ENCODE measurements around the gene ATP2A2. TPM values are rescaled to one million over a fixed set of nuclear protein-coding genes. Genes with fewer than 3 reads are reported as not detected.

Gene ATP2A2
- total RNA-seq, 4 donors from 2014 or later = 128 to 185 (median 178) TPM

DNA sequence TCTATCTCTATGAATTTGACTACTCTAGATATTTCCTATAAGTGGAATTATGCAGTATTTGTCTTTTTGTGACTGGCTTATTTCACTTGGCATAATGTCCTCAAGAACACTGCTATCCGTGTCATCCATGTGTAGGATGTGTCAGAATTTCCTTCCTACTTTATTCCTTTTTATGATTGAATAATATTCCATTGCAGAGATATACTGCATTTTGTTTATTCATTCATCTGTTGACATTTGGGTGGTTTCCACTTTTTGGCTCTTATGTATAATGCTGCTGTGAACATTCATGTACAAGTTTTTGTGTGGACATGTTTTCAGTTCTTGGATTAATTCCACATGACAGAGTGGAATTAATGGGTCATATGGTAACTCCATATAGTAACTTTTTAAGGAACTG, 45.7 kb upstream of the ATP2A2 start:
- peak overlapping the region in 2 of 4 donors; percentile 37 to 63 for H3K27ac ChIP-seq
- H3K27me3 ChIP-seq = no peaks in the 10 kb centered on the region
- no peaks in the 10 kb centered on the region for H3K36me3 ChIP-seq
- peaks cover 0 to 20% (median 5%) of the 10 kb centered on the region in 4 donors for H3K4me1 ChIP-seq
- WGBS, 2 donors (ENCODE audit: low coverage in 1 of 2) = 77 to 80% methylated on average over 1 of the region's 1 CpG
- H3K4me3 ChIP-seq = no peak overlapping the region
- intact Hi-C loops (cut with DNase I; ENCODE audit: low total_unique reads) (no loop called here), in situ Hi-C loops (cut with MboI; ENCODE audit: low pct_ligation_motif_present in 1 of 4, low pct_unique_long_range_greater_than_20kb in 1 of 4, low sequenced_read_pairs in 3 of 4) (no loop called here)
- TF ChIP-seq, protein P1, sequence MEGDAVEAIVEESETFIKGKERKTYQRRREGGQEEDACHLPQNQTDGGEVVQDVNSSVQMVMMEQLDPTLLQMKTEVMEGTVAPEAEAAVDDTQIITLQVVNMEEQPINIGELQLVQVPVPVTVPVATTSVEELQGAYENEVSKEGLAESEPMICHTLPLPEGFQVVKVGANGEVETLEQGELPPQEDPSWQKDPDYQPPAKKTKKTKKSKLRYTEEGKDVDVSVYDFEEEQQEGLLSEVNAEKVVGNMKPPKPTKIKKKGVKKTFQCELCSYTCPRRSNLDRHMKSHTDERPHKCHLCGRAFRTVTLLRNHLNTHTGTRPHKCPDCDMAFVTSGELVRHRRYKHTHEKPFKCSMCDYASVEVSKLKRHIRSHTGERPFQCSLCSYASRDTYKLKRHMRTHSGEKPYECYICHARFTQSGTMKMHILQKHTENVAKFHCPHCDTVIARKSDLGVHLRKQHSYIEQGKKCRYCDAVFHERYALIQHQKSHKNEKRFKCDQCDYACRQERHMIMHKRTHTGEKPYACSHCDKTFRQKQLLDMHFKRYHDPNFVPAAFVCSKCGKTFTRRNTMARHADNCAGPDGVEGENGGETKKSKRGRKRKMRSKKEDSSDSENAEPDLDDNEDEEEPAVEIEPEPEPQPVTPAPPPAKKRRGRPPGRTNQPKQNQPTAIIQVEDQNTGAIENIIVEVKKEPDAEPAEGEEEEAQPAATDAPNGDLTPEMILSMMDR (IDR thresholded peaks at IDR 0.05) = no peak
- no peak for TF ChIP-seq EP300 (IDR thresholded peaks at IDR 0.05; ENCODE audit: low read depth)
- TF ChIP-seq POLR2AphosphoS5 (IDR thresholded peaks at IDR 0.05) = no peak
- TF ChIP-seq POLR2A (IDR thresholded peaks at IDR 0.05) = no peak
- DNase-seq = no peak
- H3K9me3 ChIP-seq = no peaks in the 10 kb centered on the region

DNA sequence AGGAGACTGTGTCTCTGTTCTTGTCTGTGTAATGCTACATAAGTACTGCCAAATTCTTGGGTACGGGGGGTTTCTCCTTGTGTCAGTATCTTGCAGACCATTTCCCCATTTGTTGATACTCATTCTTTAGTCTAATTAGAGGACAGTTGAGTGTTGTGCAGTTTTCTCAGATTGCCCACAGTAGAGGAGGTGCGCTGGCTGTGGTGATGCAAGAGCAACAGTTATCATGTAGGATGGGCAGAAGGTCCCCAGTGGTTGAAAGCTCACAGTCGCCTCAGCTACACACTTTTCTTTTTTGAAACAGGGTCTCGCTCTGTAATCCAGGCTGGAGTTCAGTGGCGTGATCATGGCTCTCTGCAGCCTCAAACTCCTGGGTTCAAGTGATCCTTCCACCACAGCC, 37.8 kb upstream of the ATP2A2 start:
- Histone ChIP-seq H3K27me3 (no peaks in the 10 kb centered on the region), H3K27ac (no peak overlapping the region), H3K4me3 (no peak overlapping the region), H3K4me1 (peaks cover 10 to 30% (median 26%) of the 10 kb centered on the region in 4 donors), H3K9me3 (no peaks in the 10 kb centered on the region), H3K36me3 (no peaks in the 10 kb centered on the region)
- no peak for TF ChIP-seq POLR2A (IDR thresholded peaks at IDR 0.05)
- TF ChIP-seq, protein P1 (IDR thresholded peaks at IDR 0.05) = no peak
- intact Hi-C loops (cut with DNase I; ENCODE audit: low total_unique reads) (no loop called here), in situ Hi-C loops (cut with MboI; ENCODE audit: low pct_ligation_motif_present in 1 of 4, low pct_unique_long_range_greater_than_20kb in 1 of 4, low sequenced_read_pairs in 3 of 4) (no loop called here)
- 97 to 100% methylated on average over 1 to 5 of the region's 5 CpGs for WGBS, 2 donors (ENCODE audit: low coverage in 1 of 2)
- DNase-seq = no peak

DNA sequence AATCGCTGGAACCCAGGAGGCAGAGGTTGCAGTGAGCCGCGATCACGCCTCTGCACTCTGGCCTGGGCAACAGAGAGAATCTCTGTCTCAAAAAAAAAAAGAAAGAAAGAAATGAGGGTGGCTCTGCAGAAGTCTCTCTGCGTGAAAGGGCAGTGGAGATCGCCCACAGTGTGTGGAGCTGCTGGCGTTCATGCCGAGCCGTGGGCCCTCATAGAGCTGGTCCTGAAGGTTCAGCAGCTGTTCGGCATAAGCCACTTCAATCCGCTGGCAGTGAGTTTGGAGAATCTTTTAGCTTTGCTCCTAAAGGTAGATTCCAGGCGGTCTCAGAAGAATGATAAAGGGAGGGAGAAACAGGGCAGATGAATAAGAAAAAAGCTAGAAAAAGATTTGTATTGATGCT, 36.7 kb upstream of the ATP2A2 start:
- DNase-seq = no peak
- Histone ChIP-seq H3K4me3 (no peak overlapping the region), H3K36me3 (no peaks in the 10 kb centered on the region), H3K27ac (no peak overlapping the region), H3K9me3 (no peaks in the 10 kb centered on the region), H3K4me1 (peaks cover 22 to 41% (median 38%) of the 10 kb centered on the region in 4 donors), H3K27me3 (no peaks in the 10 kb centered on the region)
- WGBS, 2 donors (ENCODE audit: low coverage in 1 of 2) = 83 to 87% methylated on average over 11 to 12 of the region's 12 CpGs
- in situ Hi-C loops (cut with MboI; ENCODE audit: low pct_ligation_motif_present in 1 of 4, low pct_unique_long_range_greater_than_20kb in 1 of 4, low sequenced_read_pairs in 3 of 4) (no loop called here), intact Hi-C loops (cut with DNase I; ENCODE audit: low total_unique reads) (no loop called here)
- TF ChIP-seq POLR2A (IDR thresholded peaks at IDR 0.05) = no peak
- no peak for TF ChIP-seq EP300 (IDR thresholded peaks at IDR 0.05; ENCODE audit: low read depth)
- TF ChIP-seq POLR2AphosphoS5 (IDR thresholded peaks at IDR 0.05) = no peak
- TF ChIP-seq, protein P1 (IDR thresholded peaks at IDR 0.05) = no peak

DNA sequence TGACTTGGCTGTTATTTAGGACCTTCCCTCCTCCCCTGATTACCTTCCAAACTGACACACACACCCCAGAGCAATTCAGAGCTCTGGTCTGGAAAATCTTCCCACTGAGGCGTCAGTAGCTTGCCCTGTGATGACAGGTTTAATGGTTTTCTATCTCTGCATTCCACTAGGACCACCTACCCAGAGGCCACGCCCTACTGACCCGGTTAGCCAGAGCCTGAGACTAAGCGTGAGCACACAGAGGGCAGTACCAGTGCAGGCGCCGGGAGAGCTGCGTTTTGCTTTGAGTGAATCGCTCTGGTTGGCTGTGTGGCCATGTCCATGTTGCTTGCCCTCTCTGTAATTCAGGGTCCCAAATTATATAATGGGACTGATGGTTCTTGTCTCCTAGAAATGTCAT, 36.2 kb upstream of the ATP2A2 start:
- intact Hi-C loops (cut with DNase I; ENCODE audit: low total_unique reads) = no loop called here
- DNase-seq = no peak
- Histone ChIP-seq H3K36me3 (no peaks in the 10 kb centered on the region), H3K4me3 (no peak overlapping the region), H3K4me1 (peaks cover 26 to 46% (median 42%) of the 10 kb centered on the region in 4 donors), H3K27ac (peak overlapping the region in 1 of 4 donors; percentile 89), H3K27me3 (no peaks in the 10 kb centered on the region), H3K9me3 (no peaks in the 10 kb centered on the region)
- 76 to 100% methylated on average over 1 to 8 of the region's 8 CpGs for WGBS, 2 donors (ENCODE audit: low coverage in 1 of 2)
- TF ChIP-seq, protein P1 (IDR thresholded peaks at IDR 0.05) = no peak
- no peak for TF ChIP-seq POLR2A (IDR thresholded peaks at IDR 0.05)
- in situ Hi-C loops (cut with MboI; ENCODE audit: low pct_ligation_motif_present in 1 of 4, low pct_unique_long_range_greater_than_20kb in 1 of 4, low sequenced_read_pairs in 3 of 4) = no loop called here
